Esophagus muscularis mucosa (tissue), 3 donors: ENCODE results near the gene LOC128125822.

Source experiments
- CTCF ChIP-seq, 3 experiments: fragments of 200-600 bp in 2 of 3; fragments of 450-650 bp in 1 of 3; sonication (generic) in 2 of 3; IDR thresholded peaks; one replicate each; pipeline ENCODE4 v1.5.1; 2017 to 2019; ENCODE audit warnings: antibody characterized with exemption in 3 of 3, mild to moderate bottlenecking in 2 of 3, moderate library complexity in 1 of 3
- POLR2A ChIP-seq: fragments of 450-650 bp; IDR thresholded peaks from one replicate; pipeline ENCODE4 v1.6.1; 2017; ENCODE audit warnings: antibody characterized with exemption, moderate library complexity, mild to moderate bottlenecking, low read depth

- TF ChIP-seq POLR2A (no peak), CTCF (IDR thresholded peaks at IDR 0.05) (no peak)
Observed at GRCh38 chr6:63530182-63530581, 42.1 kb upstream of the LOC128125822 start.
